Mucosa of descending colon (tissue), 3 donors: ENCODE results near the gene ARHGEF25. TPM values are rescaled to one million over a fixed set of nuclear protein-coding genes. Genes with fewer than 3 reads are reported as not detected.
"Not testable (repeated sequence)": the region's sequence is repeated elsewhere in the genome, so short reads cannot be mapped to it uniquely, and the experiment has no call there.

Experiments
- ATAC-seq: fragments of 200-7000 bp; cut with Tn5 transposase; one replicate; pipeline ENCODE4 v1.9.1; 2020; ENCODE audit warnings: mild to moderate bottlenecking, moderate library complexity
- DNase-seq, 3 donors: peaks; one replicate each; pipeline ENCODE4 v3.0.0-alpha.2; 2020
- H3K36me3 ChIP-seq: fragments of 200-600 bp; one replicate; pipeline ENCODE4 v1.8.0; 2021; ENCODE audit warnings: low read depth, mild to moderate bottlenecking
- H3K4me1 ChIP-seq: fragments of 200-600 bp; one replicate; pipeline ENCODE4 v1.8.0; 2021; ENCODE audit warnings: low read depth, mild to moderate bottlenecking
- H3K4me3 ChIP-seq: fragments of 200-600 bp; one replicate; pipeline ENCODE4 v1.8.0; 2021; ENCODE audit warnings: mild to moderate bottlenecking
- H3K9me3 ChIP-seq: fragments of 200-600 bp; one replicate; pipeline ENCODE4 v1.8.0; 2021; ENCODE audit warnings: mild to moderate bottlenecking
- CTCF ChIP-seq: fragments of 200-600 bp; IDR thresholded peaks from one replicate; pipeline ENCODE4 v1.8.0; 2022; ENCODE audit warnings: antibody characterized with exemption, mild to moderate bottlenecking
- intact Hi-C, 2 donors: fragments of 100-400 bp; cut with DNase I in 1 of 2; cut with micrococcal nuclease in 1 of 2; formaldehyde crosslinking; loops; one replicate each; pipeline versions ENCODE4 v1.11.0 to v1.11.1; 2022; cut with DNase I, micrococcal nuclease
- total RNA-seq, 3 donors: library from RNA; stranded (reverse); fragmentation: NEBNext Ultra II Directional in 2 of 3; extraction: Animal tissue kit (Norgen Biotek cat#: 25700) in 2 of 3; gene quantifications; one replicate each; pipeline versions ENCODE4 v1.2.1 to v1.2.4, GENCODE V29; 2021 to 2023
- donor health status: DM: no; HTN: no; CAD: no; lungs with moderate emphysema.
- donor health status: DM: no; HTN: no; CAD: no.
- donor health status: DM: no; HTN: yes; CAD: no.

The ARHGEF25 gene
- total RNA-seq, 3 donors from 2014 or later, result 5.0 to 129 (median 11.0) TPM

- Histone ChIP-seq H3K36me3 (no peaks in the 10 kb centered on the region), H3K4me3 (no peak overlapping the region), H3K4me1 (no peaks in the 10 kb centered on the region), H3K9me3 (no peaks in the 10 kb centered on the region)
- intact Hi-C loops, result no loop called here
- DNase-seq (no peak), ATAC-seq (no peak)
- TF ChIP-seq CTCF, result no peak
Measured at GRCh38 chr12:57657744-57658143, 46.5 kb downstream of the ARHGEF25 start.

- H3K4me3 ChIP-seq, result no peak overlapping the region
- no peaks in the 10 kb centered on the region for H3K9me3 ChIP-seq
- TF ChIP-seq CTCF, result no peak
- ATAC-seq (no peak), DNase-seq (no peak)
- intact Hi-C loops, result no loop called here
- no peaks in the 10 kb centered on the region for H3K4me1 ChIP-seq
- no peaks in the 10 kb centered on the region for H3K36me3 ChIP-seq
Measured at GRCh38 chr12:57658890-57659289, 47.7 kb downstream of the ARHGEF25 start.

GRCh38 chr12:57661376-57661775 lies 50.1 kb downstream of the ARHGEF25 start:
- Histone ChIP-seq H3K4me3 (no peak overlapping the region), H3K9me3 (no peaks in the 10 kb centered on the region), H3K36me3 (no peaks in the 10 kb centered on the region), H3K4me1 (no peaks in the 10 kb centered on the region)
- TF ChIP-seq CTCF, result no peak
- DNase-seq (no peak), ATAC-seq (no peak)
- intact Hi-C loops, result no loop called here

- H3K4me3 ChIP-seq, H3K4me1 ChIP-seq, H3K9me3 ChIP-seq, ATAC-seq, H3K36me3 ChIP-seq, intact Hi-C loops, DNase-seq: not testable (repeated sequence)
Measured at GRCh38 chr12:57665066-57665820, 54.0 kb downstream of the ARHGEF25 start.

Other genes with a start within 250 kb of the ARHGEF25 start
- 10 to 100 TPM; 43.9 to 80.8 (median 80.6) TPM for gene R3HDM2, start 180.4 kb upstream of the ARHGEF25 start, total RNA-seq
- not detected for gene INHBC, start 176.7 kb upstream of the ARHGEF25 start, total RNA-seq
- not detected for gene INHBE, start 156.1 kb upstream of the ARHGEF25 start, total RNA-seq
- gene GLI1, start 151.7 kb upstream of the ARHGEF25 start, total RNA-seq, result 1 to 10 TPM in 2 of 3 donors, under 1 TPM in 1; 0.46 to 2.0 (median 1.9) TPM
- gene ARHGAP9, start 131.6 kb upstream of the ARHGEF25 start, total RNA-seq, result 10 to 100 TPM in 2 of 3 donors, 1 to 10 TPM in 1; 8.8 to 18.5 (median 15.0) TPM
- gene MARS1, start 123.4 kb upstream of the ARHGEF25 start, total RNA-seq, result 100 to 1,000 TPM in 1 of 3 donors, 10 to 100 TPM in 2; 63.7 to 117 (median 94.7) TPM
- 10 to 100 TPM; 14.1 to 36.4 (median 19.1) TPM for gene DDIT3, start 90.9 kb upstream of the ARHGEF25 start, total RNA-seq
- gene MBD6, start 88.6 kb upstream of the ARHGEF25 start, total RNA-seq, result 100 to 1,000 TPM; 116 to 137 (median 120) TPM
- gene DCTN2, start 64.2 kb upstream of the ARHGEF25 start, total RNA-seq, result 100 to 1,000 TPM; 138 to 140 (median 140) TPM
- 1 to 10 TPM in 2 of 3 donors, under 1 TPM in 1; 0.61 to 9.1 (median 1.2) TPM for gene KIF5A, start 61.4 kb upstream of the ARHGEF25 start, total RNA-seq
- gene PIP4K2C, start 20.2 kb upstream of the ARHGEF25 start, total RNA-seq, result 10 to 100 TPM; 39.0 to 55.5 (median 54.2) TPM
- 10 to 100 TPM in 1 of 3 donors, 1 to 10 TPM in 2; 4.3 to 65.5 (median 7.0) TPM for gene DTX3, start 6.6 kb upstream of the ARHGEF25 start, total RNA-seq
- 1 to 10 TPM in 1 of 3 donors, under 1 TPM in 2; 0.64 to 2.2 (median 0.65) TPM for gene B4GALNT1, start 21.8 kb downstream of the ARHGEF25 start, total RNA-seq
- 100 to 1,000 TPM; 230 to 282 (median 282) TPM for gene OS9, start 82.7 kb downstream of the ARHGEF25 start, total RNA-seq
- 1 to 10 TPM; 1.3 to 2.7 (median 2.2) TPM for gene AGAP2, start 127.3 kb downstream of the ARHGEF25 start, total RNA-seq
- gene TSPAN31, start 133.6 kb downstream of the ARHGEF25 start, total RNA-seq, result 10 to 100 TPM; 29.2 to 39.8 (median 30.5) TPM
- 10 to 100 TPM; 41.4 to 62.7 (median 60.2) TPM for gene CDK4, start 140.9 kb downstream of the ARHGEF25 start, total RNA-seq
- 10 to 100 TPM; 10.5 to 15.1 (median 11.7) TPM for gene MARCHF9, start 143.7 kb downstream of the ARHGEF25 start, total RNA-seq
- 1 to 10 TPM; 1.2 to 2.1 (median 1.4) TPM for gene CYP27B1, start 155.6 kb downstream of the ARHGEF25 start, total RNA-seq
- gene METTL1, start 160.7 kb downstream of the ARHGEF25 start, total RNA-seq, result 10 to 100 TPM; 10.1 to 15.3 (median 10.6) TPM
- 1 to 10 TPM; 5.3 to 7.3 (median 6.2) TPM for gene EEF1AKMT3, start 161.2 kb downstream of the ARHGEF25 start, total RNA-seq
- 10 to 100 TPM; 26.1 to 32.9 (median 29.0) TPM for gene TSFM, start 171.4 kb downstream of the ARHGEF25 start, total RNA-seq
- 10 to 100 TPM; 12.2 to 13.6 (median 13.3) TPM for gene AVIL, start 207.3 kb downstream of the ARHGEF25 start, total RNA-seq
- gene CTDSP2, start 235.3 kb downstream of the ARHGEF25 start, total RNA-seq, result 100 to 1,000 TPM; 220 to 339 (median 256) TPM